Fibroblast of lung (primary cell): ENCODE results near the gene SPO11. TPM values are rescaled to one million over a fixed set of nuclear protein-coding genes. Genes with fewer than 3 reads are reported as not detected.

Experiments used
- DNase-seq, 2 donors: peaks; one replicate each; pipeline versions ENCODE4 v3.0.0 to v3.0.0-alpha.2; 2010; ENCODE audit warnings: low read depth in 2 of 2
- H2AFZ ChIP-seq: 2 replicates; pipeline ENCODE4 v1.5.1; 2012; ENCODE audit warnings: low read length, control low read depth, inconsistent platforms
- H3K27ac ChIP-seq: 2 replicates; pipeline ENCODE4 v1.5.1; 2011; ENCODE audit warnings: low read length, control low read depth; ENCODE audit not compliant: insufficient read depth
- H3K27me3 ChIP-seq: 2 replicates; pipeline ENCODE4 v1.5.1; 2011; ENCODE audit warnings: mild to moderate bottlenecking, low read length; ENCODE audit not compliant: control insufficient read depth, insufficient read depth
- H3K36me3 ChIP-seq: 2 replicates; pipeline ENCODE4 v1.5.1; 2011; ENCODE audit warnings: low read length; ENCODE audit not compliant: control insufficient read depth, insufficient read depth
- H3K4me1 ChIP-seq: 2 replicates; pipeline ENCODE4 v1.5.1; 2011; ENCODE audit warnings: low read length; ENCODE audit not compliant: control insufficient read depth, insufficient read depth; ENCODE audit errors: extremely low read depth
- H3K4me2 ChIP-seq: 2 replicates; pipeline ENCODE4 v1.5.1; 2011; ENCODE audit warnings: low read length, control low read depth; ENCODE audit not compliant: insufficient read depth; ENCODE audit errors: extremely low read depth
- H3K4me3 ChIP-seq, 4 experiments: fragments of 200-600 bp in 1 of 4; sonication (generic) in 1 of 4; replicated peaks in 1 of 4; 2 replicates each; pipeline ENCODE4 v1.5.1; 2011 to 2016; ENCODE audit warnings: low read length in 4 of 4, low read depth in 3 of 4, mild to moderate bottlenecking in 3 of 4, control low read depth in 2 of 4, inconsistent platforms in 1 of 4, mixed read lengths in 1 of 4; ENCODE audit not compliant: insufficient read depth in 1 of 4; ENCODE audit errors: control extremely low read depth in 1 of 4
- H3K79me2 ChIP-seq: 2 replicates; pipeline ENCODE4 v1.5.1; 2012; ENCODE audit warnings: mild to moderate bottlenecking, low read length, inconsistent platforms; ENCODE audit not compliant: control insufficient read depth, insufficient read depth
- H3K9ac ChIP-seq: 2 replicates; pipeline ENCODE4 v1.5.1; 2011; ENCODE audit warnings: mild to moderate bottlenecking, low read length, control low read depth; ENCODE audit not compliant: insufficient read depth
- H3K9me3 ChIP-seq: 2 replicates; pipeline ENCODE4 v1.5.1; 2012; ENCODE audit warnings: low read depth, low read length; ENCODE audit not compliant: control insufficient read depth, insufficient read depth
- H4K20me1 ChIP-seq: 2 replicates; pipeline ENCODE4 v1.5.1; 2011; ENCODE audit warnings: low read length; ENCODE audit not compliant: control insufficient read depth, insufficient read depth; ENCODE audit errors: extremely low read depth
- CTCF ChIP-seq, 2 donors: IDR thresholded peaks in 1 of 2; conservative IDR thresholded peaks in 1 of 2; 1 replicate in 1 of 2; 2 replicates in 1 of 2; pipeline ENCODE4 v1.5.1; 2011 to 2012; ENCODE audit warnings: low read length in 2 of 2, control low read depth in 1 of 2, inconsistent platforms in 1 of 2, low read depth in 1 of 2, mild to moderate bottlenecking in 1 of 2
- EZH2 ChIP-seq: IDR thresholded peaks from 2 replicates; pipeline ENCODE4 v1.5.1; 2012; ENCODE audit warnings: low read length, control low read depth, mild to moderate bottlenecking; ENCODE audit errors: missing control alignments
- polyA plus RNA-seq, 2 donors: library from polyadenylated mRNA; depleted of rRNA in 1 of 2; stranded (reverse) in 1 of 2; unstranded in 1 of 2; fragments of >200 nt; gene quantifications; 2 replicates each; pipeline ENCODE4 v1.2.1, GENCODE V29; 2011 to 2012; ENCODE audit warnings: missing spikeins in 1 of 2
- total RNA-seq: library from RNA; depleted of rRNA; stranded (reverse); fragments of >200 nt; gene quantifications from 2 replicates; pipeline ENCODE4 v1.2.1, GENCODE V29; 2014

SPO11 gene
- total and polyA plus RNA-seq, 2 donors (not counting 1 experiment from before 2014, with no cell fraction given) = not detected

- Histone ChIP-seq H3K27ac (no peak overlapping the region), H3K27me3 (no peaks in the 10 kb centered on the region), H3K4me3 (no peak overlapping the region), H3K36me3 (no peaks in the 10 kb centered on the region), H4K20me1 (no peaks in the 10 kb centered on the region), H2AFZ (no peak overlapping the region), H3K9me3 (no peaks in the 10 kb centered on the region), H3K4me2 (no peak overlapping the region), H3K79me2 (no peaks in the 10 kb centered on the region), H3K9ac (no peak overlapping the region), H3K4me1 (no peaks in the 10 kb centered on the region)
- TF ChIP-seq CTCF (conservative IDR thresholded peaks at IDR 0.05 in 1 of 2, IDR thresholded peaks at IDR 0.05 in 1 of 2; ENCODE audit: low read depth in 1 of 2, low read length in 2 of 2) = no peak
- TF ChIP-seq EZH2 = no peak
- no peak for DNase-seq
Observed at GRCh38 chr20:57387463-57387862, 57.9 kb downstream of the SPO11 start.

- Histone ChIP-seq H3K79me2 (no peaks in the 10 kb centered on the region), H2AFZ (no peak overlapping the region), H3K4me1 (no peaks in the 10 kb centered on the region), H3K9me3 (no peaks in the 10 kb centered on the region), H3K9ac (no peak overlapping the region), H3K4me2 (no peak overlapping the region), H3K27me3 (no peaks in the 10 kb centered on the region), H3K27ac (no peak overlapping the region), H4K20me1 (no peaks in the 10 kb centered on the region), H3K4me3 (no peak overlapping the region), H3K36me3 (no peaks in the 10 kb centered on the region)
- TF ChIP-seq CTCF (conservative IDR thresholded peaks at IDR 0.05 in 1 of 2, IDR thresholded peaks at IDR 0.05 in 1 of 2; ENCODE audit: low read depth in 1 of 2, low read length in 2 of 2) (no peak), EZH2 (no peak)
- DNase-seq = no peak
Observed at GRCh38 chr20:57387945-57388371, 58.4 kb downstream of the SPO11 start.

DNA sequence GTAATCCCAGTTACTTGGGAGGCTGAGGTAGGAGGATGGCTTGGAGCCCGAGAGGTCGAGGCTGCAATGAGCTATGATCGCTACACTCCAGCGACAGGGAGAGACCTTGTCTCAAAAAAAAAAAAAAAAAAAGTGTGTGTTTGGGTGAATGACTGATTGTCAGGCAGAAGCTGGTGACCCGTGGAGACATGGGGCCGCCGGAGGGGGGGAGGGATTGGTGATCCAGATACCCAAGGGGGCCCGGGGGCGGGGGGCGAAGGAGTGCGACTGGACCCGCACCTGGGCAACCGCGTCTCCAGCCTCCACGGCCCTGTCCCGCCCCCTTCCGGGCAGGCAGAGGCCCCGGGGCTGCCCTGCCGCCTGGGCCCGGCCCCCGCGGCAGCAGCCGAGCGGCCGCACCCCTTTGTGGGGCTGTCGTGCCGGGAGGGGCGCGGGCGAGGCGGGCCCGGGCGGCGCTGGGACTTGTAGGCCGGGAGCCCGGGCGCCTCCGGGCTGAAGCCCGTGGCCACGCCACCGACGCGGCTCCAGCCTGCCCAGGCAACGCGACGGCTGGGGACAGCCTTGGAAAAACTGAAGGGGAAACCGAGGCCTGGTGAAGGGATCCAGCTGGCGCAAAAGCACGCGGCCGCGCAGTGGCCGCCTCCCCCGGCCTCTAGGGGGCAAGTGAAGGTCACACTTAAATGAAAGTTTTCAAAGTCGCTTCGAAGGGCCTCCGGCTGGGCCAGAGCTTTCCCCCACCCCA lies 59.5 kb downstream of the SPO11 start:
- Histone ChIP-seq H3K9ac (no peak overlapping the region), H3K27ac (no peak overlapping the region), H4K20me1 (no peaks in the 10 kb centered on the region), H3K4me3 (peak overlapping the region in 1 of 4 experiments; percentile 44), H3K27me3 (no peaks in the 10 kb centered on the region), H3K9me3 (no peaks in the 10 kb centered on the region), H3K36me3 (no peaks in the 10 kb centered on the region), H3K79me2 (no peaks in the 10 kb centered on the region), H3K4me2 (no peak overlapping the region), H3K4me1 (no peaks in the 10 kb centered on the region), H2AFZ (peak overlapping the region; percentile 8)
- TF ChIP-seq CTCF (conservative IDR thresholded peaks at IDR 0.05 in 1 of 2, IDR thresholded peaks at IDR 0.05 in 1 of 2; ENCODE audit: low read depth in 1 of 2, low read length in 2 of 2) = peak; percentile 19 to 22
- no peak for TF ChIP-seq EZH2
- peak; percentile 65 to 67 for DNase-seq
